GM19099 (cell line): ENCODE data around the gene LRRC55.

Experiments used
- POLR2A ChIP-seq: IDR thresholded peaks from 3 replicates; pipeline ENCODE4 v1.6.1; 2011; ENCODE audit warnings: low read depth; ENCODE audit not compliant: insufficient read length; ENCODE audit errors: extremely low read depth

LRRC55 gene

DNA sequence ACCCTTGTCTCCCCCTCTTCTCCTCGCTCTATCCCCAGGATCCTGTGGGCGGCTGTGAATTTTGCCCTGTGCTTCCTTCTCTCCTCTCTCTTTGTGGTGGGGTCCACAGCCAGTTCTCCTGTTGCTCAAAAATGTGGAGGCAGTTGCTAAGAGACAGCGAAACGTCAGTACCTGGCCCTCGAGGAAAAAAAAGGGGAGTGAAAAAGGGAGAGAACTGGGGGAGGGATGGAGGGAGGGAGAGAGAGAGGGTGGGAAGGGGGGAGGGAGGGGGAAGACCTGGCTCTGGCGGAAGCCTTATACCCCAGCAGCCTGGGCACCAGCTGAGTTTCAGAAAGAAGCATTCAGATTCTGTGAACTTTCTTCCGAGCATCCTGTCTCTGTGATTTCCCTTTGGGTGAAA lies 2.1 kb upstream of the LRRC55 start:
- no peak for TF ChIP-seq POLR2A

DNA sequence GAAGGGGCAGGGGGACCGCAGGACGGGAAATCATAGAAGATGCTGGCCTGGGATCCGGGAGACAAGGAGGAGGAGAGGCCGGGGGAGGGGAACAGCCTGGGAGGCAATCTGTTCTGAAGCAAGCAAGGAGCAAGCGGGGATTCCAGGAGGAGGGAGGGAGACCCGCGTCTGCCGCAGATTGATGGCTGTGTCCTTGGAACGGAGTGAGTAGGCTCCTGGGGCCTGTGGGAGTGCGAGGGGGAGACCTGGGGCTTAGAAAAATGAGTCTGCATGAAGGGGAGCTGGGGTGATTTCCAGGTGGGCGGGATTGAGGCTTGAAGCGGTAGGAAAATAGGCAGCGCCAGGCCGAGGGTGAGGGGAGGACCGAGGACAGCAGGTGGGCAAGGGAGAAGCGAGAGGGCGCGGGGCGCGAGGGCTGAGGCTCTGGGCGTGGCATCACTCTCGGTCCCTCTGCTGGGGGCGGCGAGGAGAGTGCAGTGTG lies 1.6 kb upstream of the LRRC55 start:
- TF ChIP-seq POLR2A, result no peak

DNA sequence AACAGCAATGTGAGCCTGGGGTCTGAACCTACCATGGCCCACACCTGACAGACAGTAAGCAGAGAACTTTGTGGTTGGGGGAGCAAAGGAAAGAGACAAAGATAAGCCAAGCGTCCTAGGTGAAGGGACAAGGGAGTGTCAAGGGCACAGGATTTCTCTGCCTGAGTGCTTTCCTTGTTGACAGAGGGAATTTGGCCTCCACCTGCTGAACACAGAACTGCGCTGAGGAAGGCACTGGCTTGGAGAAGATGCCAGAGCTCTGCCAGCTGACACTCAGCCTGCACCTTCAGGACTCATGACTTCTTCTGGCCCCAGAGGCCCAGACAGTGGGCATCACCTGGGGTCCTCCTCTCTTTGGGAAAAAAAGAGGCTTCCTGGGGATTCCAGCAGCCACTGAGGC lies 789 bp upstream of the LRRC55 start:
- no peak for TF ChIP-seq POLR2A

DNA sequence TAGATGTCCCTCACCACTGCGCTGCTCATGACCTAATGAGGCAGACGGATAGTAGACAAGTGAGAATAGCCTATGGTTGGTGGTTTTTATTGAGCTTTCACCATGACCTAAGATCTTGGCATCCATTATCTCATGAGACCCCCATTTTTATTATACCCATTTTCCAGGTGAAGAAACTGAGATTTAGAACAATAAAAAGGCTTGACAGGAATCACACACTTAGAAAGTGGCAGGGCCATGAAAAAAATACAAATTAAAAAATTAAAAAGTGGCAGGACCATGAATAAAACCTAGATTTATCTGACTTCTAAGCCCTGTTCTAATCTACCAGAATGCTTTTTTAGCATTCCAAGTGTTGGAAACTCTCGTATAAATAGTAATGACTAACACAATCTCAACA lies 1.1 kb downstream of the LRRC55 start:
- no peak for TF ChIP-seq POLR2A

DNA sequence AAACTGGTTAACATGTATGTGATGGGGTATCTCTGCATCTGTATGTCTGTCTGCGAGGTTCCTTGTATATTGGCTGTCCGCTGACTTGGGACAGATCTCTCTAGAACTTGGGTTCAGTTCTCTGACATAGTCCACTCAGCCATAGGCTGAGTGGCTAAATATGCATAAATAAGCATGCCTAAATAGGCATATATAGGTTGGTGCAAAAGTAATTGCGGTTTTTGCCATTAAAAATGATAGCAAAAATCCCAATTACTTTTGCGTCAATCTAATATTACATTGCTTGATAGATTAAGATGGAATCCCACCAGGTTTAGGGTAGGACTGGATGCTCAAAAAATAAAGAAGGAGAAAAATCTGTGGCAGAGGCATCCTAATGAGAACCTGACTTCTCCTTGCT lies 8.8 kb downstream of the LRRC55 start:
- TF ChIP-seq POLR2A, result no peak

DNA sequence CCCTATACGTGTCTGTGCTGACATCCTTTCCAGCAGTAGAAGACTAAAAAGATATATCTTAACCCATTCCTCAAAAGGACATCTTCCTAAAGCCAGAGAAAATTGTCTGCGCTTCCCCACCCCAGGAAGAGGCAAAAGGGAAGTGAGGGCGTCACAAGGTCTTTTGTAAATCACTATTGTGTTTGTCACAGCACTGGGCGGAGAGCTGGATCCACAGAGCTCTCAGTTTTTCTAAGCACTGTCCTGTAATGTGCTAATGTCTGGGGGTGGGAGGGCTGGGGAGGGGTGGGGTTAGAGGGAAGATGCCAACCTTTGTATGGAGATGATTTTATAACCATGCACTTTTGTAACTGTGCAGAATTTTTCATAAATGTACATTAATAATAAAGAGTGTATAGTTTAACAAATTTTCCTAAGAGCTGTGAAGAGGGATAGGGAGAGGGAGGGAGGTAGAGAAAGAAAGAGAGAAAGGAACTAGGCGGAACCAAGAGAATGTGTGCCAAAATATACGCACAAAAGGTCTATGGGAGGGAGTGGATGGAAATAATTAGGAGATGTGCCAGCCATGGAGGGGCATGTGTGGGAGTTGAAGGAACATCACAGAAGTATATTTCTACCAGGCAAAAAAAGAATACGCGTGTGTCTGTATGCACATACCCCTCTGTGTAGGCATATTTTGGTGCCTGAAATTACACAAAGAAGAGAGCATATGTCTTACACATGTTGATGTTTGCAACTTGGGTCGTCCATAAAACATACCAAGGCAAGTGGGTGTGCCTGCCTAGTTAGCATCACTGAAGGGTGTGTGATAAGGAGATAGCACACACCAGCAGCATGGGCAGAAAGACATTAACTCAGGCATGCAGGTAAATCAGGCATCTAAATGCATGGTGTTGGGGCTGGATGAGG lies 9.8 kb downstream of the LRRC55 start:
- no peak for TF ChIP-seq POLR2A

DNA sequence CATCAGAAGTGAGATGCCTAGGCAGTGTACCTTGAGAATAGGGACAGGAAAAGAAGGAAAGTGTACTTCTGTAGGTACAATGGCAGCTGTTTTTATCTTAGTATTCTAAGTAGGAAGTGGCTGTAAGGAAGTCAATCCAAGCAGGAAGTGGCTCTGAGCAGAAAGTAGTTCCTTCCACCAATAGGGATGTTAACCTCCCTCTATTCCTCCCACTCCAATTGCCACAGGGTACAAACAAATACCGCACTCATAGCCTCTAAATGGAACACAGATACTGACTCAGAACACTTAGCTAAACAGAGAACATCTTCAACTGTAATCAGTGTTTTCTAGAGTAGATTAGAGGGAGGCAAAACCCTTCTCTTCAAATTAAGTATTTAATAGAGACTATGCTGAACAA lies 10.6 kb downstream of the LRRC55 start:
- no peak for TF ChIP-seq POLR2A

DNA sequence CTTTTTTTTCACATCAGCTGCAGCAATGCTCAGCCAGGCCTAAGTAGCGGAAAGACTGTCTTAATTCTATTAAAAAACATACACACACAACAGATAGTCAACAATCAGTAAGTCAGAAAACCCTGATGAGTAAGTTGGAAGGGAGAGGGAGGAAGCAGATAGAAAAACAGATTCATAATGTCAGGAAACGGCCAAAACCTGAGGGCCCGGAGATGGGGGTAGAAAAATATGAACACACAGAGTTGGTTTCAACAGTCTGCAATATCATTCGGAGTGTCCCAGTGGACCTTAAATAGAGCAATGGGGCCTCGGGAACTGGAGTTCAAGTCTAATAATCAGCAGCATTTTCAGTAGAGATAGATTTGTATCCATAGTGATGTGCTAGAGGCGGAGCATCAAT lies 14.8 kb downstream of the LRRC55 start:
- TF ChIP-seq POLR2A, result no peak

DNA sequence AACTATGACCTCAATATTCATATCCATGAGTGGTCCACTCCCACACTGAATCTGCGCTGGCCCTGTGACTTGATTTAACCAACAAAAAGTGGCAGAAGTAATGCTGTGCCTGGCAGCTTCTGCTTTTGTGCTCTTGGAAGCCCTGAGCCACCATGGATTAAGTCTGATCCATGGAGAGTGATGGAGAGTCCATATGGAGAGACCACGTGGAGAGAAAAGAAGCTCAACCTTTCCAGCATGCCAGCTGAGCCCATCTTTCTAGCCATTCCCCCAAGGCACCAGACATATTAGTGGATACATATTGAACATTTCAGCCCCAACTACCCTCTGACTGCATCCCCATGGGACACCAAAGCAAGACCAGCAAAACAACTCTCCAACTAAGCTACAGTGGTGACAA lies 16.0 kb downstream of the LRRC55 start:
- TF ChIP-seq POLR2A, result no peak

DNA sequence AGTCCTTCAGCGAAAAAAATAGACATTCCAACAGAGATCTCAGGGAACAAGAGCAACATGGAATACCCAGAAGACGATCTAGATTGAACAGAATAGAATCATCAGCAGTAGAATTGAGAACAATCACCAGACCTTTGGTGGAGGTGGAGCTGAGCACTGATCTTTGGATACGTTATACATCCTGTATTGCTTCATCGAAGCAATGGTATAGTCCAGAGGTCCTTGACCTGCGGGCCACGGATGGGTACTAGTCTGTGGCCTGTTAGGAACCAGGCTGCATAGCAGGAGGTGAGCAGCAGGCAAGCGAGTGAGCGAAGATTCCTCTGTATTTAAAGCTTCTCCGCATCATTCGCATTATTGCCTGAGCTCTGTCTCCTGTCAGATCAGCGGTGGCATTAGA lies 17.6 kb downstream of the LRRC55 start:
- TF ChIP-seq POLR2A, result no peak

DNA sequence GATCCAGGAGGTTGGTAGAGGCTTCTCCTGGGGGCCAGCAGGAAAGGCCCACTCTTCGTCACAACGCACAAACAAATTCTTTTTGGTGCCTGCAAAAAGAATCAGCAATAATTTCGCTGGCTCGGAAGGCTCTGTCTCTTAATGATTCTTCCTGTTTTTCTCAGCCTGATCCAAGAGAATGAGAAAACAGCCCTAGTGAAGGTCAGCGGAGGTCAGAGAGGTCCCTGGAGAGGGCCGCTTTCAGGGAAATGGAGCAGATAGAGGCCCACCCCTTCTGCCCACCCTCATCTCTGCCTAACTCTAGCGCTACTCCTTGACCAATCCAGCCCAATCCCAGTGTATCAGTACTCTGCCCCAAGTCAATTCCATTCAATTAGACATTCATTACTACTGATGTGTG lies 19.2 kb downstream of the LRRC55 start:
- TF ChIP-seq POLR2A, result no peak

DNA sequence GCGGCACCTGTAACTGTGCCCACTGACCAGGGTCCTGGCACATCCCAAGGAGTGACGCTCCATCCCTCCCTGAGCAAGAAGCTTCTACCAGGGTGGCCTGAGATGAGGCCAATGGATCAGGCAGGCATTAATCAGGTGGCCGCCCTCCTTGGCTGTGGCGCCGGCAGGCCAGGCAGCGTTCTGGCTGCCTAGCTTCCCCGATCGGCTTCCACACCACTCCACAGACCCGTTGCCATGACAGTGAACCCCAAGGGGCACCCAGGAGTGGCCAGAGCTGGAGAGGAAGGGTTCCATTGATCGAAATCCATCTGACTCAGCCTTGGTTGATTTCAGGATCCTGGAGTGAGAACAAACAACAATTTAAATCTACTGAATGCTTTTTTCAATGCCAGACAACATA lies 20.5 kb downstream of the LRRC55 start:
- no peak for TF ChIP-seq POLR2A

DNA sequence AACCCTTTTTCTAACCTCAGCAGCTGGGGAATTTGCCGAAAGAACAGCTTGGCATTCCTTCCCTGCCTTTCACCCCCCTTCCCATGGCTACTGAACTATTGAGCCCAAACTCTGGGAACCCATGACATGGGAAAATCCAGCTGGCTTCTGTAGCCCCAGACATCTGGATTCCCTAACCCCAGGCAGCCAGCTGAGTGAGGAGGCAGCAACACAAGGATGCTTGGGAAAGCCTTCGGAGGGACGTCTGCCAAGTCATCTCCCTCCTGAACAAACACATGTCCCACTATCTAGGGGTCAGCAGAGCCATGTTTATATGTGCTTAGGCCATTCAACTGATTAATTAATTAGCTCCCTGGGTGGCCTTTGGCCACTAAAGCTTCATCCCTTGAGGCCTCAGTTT lies 21.6 kb downstream of the LRRC55 start:
- no peak for TF ChIP-seq POLR2A

DNA sequence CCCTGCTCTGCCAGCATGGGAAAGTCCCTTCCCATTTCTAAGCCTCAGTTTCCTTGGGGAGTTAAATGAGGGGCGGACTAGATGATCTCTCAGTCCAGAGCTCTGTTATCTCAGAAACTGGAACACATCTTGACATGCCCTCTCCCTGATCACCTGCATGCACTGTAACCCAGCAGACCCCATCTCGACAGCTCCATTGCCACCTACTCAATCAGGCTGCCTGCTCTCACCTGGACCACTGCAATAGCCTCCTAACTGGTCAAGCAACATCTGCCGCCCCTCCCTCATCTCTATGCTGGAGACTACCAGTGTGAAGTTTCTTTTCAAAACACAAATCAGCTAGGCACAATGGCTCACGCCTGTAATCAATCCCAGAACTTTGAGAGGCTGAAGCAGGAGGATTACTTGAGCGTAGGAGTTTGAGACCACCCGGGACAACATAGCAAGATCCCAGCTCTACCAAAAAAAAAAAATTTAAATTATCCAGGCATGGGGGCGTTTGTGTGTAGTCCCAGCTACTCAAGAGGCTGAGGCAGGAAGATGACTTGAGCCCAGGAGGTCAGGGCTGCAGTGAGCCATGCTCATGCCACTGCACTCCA lies 22.2 kb downstream of the LRRC55 start:
- TF ChIP-seq POLR2A, result no peak

DNA sequence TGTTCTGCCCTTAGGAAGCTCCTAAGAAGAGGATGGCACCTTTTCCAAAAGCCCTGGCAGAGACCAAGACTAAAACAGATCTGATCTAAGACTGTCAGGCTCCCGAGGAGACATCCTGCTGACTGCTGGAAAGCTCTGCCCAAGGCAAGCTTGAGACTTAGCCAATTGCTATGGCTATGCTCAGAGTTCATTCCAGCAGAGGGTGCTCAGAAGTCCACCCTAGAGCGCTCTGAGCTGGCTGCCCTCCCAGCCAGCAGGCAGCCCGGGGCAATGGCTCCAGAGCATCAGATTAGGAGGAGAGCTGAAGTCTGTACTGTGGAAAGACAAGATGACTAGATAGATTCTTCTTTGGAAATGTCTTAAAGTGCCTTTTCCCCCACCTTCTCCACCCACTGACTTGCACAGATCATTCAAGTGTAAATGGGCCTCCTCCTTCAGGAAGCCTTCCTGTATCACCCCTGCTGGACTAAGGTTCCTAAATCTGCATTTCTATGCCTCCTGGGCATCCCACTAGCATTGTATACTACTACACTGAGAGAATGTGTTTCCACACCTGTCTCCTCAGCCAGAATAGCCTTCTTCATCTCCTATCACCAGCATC lies 23.4 kb downstream of the LRRC55 start:
- no peak for TF ChIP-seq POLR2A

DNA sequence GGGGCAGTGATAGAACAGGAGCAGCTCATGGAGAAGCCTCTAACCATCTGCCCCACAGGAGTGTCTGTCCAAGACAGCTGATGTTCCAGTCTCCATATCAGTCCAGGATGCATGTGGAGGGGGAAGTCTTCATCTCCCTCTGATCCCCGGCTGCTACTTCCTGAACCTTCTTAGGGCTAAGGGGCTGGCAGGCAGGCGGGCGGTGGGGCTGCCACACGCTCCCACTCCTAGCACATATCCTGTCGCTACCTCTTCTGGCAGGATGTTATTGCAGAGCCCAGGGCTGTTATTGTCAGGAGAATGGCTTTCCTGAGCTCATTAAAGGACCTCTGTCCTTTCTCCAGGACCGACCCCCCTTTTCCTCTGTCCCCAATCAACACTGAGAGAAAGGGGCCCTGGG lies 25.4 kb downstream of the LRRC55 start:
- TF ChIP-seq POLR2A, result no peak
